Mammary epithelial cell (primary cell): ENCODE data around the gene PAX2.

Experiments used
- EZH2 ChIP-seq: IDR thresholded peaks from 2 replicates; pipeline ENCODE4 v1.6.1; 2012; ENCODE audit warnings: low read length, inconsistent platforms, borderline replicate concordance
- TF ChIP-seq, protein P1 (sequence below), 2 donors: IDR thresholded peaks in 1 of 2; conservative IDR thresholded peaks in 1 of 2; 2 replicates each; pipeline ENCODE4 v1.5.1; 2011 to 2012; ENCODE audit warnings: inconsistent platforms in 2 of 2, low read length in 2 of 2, mild to moderate bottlenecking in 2 of 2, control low read depth in 1 of 2, low read depth in 1 of 2; ENCODE audit not compliant: insufficient read depth in 1 of 2; ENCODE audit errors: extremely low read depth in 1 of 2

DNA sequence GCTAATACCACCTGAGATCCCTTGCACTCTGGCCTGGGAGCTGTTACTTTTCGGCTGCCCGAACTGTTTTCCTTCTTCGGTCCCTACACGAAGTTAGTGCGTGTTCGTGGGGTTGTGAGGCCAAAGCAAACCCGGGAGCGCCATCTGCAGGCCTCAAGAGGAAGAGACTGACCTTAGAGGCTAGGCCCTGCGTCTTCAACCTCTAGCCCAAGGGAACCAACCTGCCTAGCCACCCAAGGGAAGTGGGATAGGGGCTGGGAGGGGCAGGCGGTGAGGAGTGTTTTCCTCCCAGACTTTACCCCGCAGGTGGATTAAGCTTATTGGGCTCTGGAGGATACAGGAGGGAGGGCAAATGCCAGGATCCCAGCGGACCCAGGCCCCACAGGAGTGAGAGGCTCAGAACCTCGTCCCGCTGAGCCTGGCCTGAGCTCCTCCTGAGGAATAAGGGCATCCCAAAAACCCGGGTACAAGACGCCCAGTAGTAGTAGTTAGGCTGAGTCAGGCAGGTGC lies 1.7 kb upstream of the PAX2 start:
- TF ChIP-seq, protein P1, sequence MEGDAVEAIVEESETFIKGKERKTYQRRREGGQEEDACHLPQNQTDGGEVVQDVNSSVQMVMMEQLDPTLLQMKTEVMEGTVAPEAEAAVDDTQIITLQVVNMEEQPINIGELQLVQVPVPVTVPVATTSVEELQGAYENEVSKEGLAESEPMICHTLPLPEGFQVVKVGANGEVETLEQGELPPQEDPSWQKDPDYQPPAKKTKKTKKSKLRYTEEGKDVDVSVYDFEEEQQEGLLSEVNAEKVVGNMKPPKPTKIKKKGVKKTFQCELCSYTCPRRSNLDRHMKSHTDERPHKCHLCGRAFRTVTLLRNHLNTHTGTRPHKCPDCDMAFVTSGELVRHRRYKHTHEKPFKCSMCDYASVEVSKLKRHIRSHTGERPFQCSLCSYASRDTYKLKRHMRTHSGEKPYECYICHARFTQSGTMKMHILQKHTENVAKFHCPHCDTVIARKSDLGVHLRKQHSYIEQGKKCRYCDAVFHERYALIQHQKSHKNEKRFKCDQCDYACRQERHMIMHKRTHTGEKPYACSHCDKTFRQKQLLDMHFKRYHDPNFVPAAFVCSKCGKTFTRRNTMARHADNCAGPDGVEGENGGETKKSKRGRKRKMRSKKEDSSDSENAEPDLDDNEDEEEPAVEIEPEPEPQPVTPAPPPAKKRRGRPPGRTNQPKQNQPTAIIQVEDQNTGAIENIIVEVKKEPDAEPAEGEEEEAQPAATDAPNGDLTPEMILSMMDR (conservative IDR thresholded peaks at IDR 0.05 in 1 of 2, IDR thresholded peaks at IDR 0.05 in 1 of 2; ENCODE audit: extremely low read depth in 1 of 2, insufficient read depth in 1 of 2, low read depth in 1 of 2, low read length in 2 of 2): peak; percentile 63 to 87
- TF ChIP-seq EZH2: peak; percentile 31
